ENCODE measurements around the gene PRRT3. TPM values are rescaled to one million over a fixed set of nuclear protein-coding genes. Genes with fewer than 3 reads are reported as not detected.
"Not testable (repeated sequence)": the region's sequence is repeated elsewhere in the genome, so short reads cannot be mapped to it uniquely, and the experiment has no call there.

Gene PRRT3
- total and polyA plus RNA-seq, 2 of the 13 experiments (the other 11 are each of a cell fraction or from before 2014, with no cell fraction given) = 0.22 to 0.44 TPM

DNA sequence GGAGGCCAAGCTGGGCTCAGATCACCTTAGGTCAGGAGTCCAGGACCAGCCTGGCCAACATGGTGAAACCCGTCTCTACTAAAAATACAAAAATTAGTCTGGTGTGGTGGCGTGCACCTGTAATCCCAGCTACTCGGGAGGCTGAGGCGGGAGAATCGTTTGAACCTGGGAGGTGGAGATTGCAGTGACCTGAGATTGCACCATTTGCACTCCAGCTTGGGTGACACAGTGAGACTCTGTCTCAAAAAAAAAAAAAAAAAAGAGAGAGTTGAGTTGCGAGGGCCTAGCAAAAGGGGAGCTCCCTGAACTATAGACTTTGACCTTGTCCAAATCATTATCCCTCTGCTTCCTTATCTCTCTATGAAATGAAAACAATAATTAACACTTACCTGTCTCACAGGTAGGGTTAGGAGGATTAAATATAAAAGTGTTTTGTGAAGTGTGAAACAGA lies 51.2 kb downstream of the PRRT3 start (continued):
- TF ChIP-seq, protein P1, sequence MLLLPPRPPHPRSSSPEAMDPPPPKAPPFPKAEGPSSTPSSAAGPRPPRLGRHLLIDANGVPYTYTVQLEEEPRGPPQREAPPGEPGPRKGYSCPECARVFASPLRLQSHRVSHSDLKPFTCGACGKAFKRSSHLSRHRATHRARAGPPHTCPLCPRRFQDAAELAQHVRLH (CRISPR knock-in tag; IDR thresholded peaks at IDR 0.05; ENCODE audit: borderline replicate concordance, low read depth) = peak; percentile 54; the same call in 1 of the 2 replicates
- TF ChIP-seq, protein P2, sequence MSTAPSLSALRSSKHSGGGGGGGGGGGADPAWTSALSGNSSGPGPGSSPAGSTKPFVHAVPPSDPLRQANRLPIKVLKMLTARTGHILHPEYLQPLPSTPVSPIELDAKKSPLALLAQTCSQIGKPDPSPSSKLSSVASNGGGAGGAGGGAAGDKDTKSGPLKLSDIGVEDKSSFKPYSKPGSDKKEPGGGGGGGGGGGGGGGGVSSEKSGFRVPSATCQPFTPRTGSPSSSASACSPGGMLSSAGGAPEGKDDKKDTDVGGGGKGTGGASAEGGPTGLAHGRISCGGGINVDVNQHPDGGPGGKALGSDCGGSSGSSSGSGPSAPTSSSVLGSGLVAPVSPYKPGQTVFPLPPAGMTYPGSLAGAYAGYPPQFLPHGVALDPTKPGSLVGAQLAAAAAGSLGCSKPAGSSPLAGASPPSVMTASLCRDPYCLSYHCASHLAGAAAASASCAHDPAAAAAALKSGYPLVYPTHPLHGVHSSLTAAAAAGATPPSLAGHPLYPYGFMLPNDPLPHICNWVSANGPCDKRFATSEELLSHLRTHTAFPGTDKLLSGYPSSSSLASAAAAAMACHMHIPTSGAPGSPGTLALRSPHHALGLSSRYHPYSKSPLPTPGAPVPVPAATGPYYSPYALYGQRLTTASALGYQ (CRISPR knock-in tag; IDR thresholded peaks at IDR 0.05) = peak; percentile 40; the same call in 1 of the 2 replicates
- TF ChIP-seq CREM (IDR thresholded peaks at IDR 0.05) (peak; percentile 71), RXRB (CRISPR knock-in tag; IDR thresholded peaks at IDR 0.05; ENCODE audit: borderline replicate concordance) (peak; percentile 48; the same call in 1 of the 2 replicates), TCF12 (CRISPR knock-in tag; IDR thresholded peaks at IDR 0.05) (peak; percentile 81; the same call in 1 of the 2 replicates), ATF1 (CRISPR knock-in tag; IDR thresholded peaks at IDR 0.05) (0 out of 2 replicates have a peak, but pooled peaks have one; percentile 30), HOXD1 (CRISPR knock-in tag; IDR thresholded peaks at IDR 0.05) (peak; percentile 49; the same call in 1 of the 2 replicates), ZNF556 (CRISPR knock-in tag; IDR thresholded peaks at IDR 0.05; ENCODE audit: borderline replicate concordance) (peak; percentile 34; the same call in 1 of the 2 replicates), PHF21A (CRISPR knock-in tag; IDR thresholded peaks at IDR 0.05) (peak; percentile 57), HDAC1 (CRISPR knock-in tag; IDR thresholded peaks at IDR 0.05) (peak; percentile 88), KDM6A (CRISPR knock-in tag; IDR thresholded peaks at IDR 0.05; ENCODE audit: low read depth) (peak; percentile 71; the same call in 1 of the 2 replicates), RARA (CRISPR knock-in tag; IDR thresholded peaks at IDR 0.05) (peak; percentile 81), ZNF331 (CRISPR knock-in tag; IDR thresholded peaks at IDR 0.05) (0 out of 2 replicates have a peak, but pooled peaks have one; percentile 39), ZBTB3 (CRISPR knock-in tag; IDR thresholded peaks at IDR 0.05; ENCODE audit: borderline replicate concordance, low read depth) (peak; percentile 93; the same call in 1 of the 2 replicates), ZMYM2 (CRISPR knock-in tag; IDR thresholded peaks at IDR 0.05) (peak; percentile 99), TCF7 (IDR thresholded peaks at IDR 0.05; ENCODE audit: low read depth) (peak; percentile 89), ZNF264 (CRISPR knock-in tag; IDR thresholded peaks at IDR 0.05) (0 out of 2 replicates have a peak, but pooled peaks have one; percentile 62), ZNF292 (CRISPR knock-in tag; IDR thresholded peaks at IDR 0.05; ENCODE audit: borderline replicate concordance, low read depth) (peak; percentile 79; the same call in 1 of the 2 replicates), ZNF652 (CRISPR knock-in tag; IDR thresholded peaks at IDR 0.05; ENCODE audit: borderline replicate concordance, low read depth) (peak; percentile 95), ZNF614 (CRISPR knock-in tag; IDR thresholded peaks at IDR 0.05; ENCODE audit: borderline replicate concordance) (peak; percentile 17; the same call in 1 of the 2 replicates), SNAPC2 (CRISPR knock-in tag; IDR thresholded peaks at IDR 0.05) (peak; percentile 39; the same call in 1 of the 2 replicates), ZNF205 (CRISPR knock-in tag; IDR thresholded peaks at IDR 0.05) (0 out of 2 replicates have a peak, but pooled peaks have one; percentile 13), HDAC2 (CRISPR knock-in tag; IDR thresholded peaks at IDR 0.05) (peak; percentile 91)
- not testable (repeated sequence) for TF ChIP-seq CREM (CRISPR knock-in tag; IDR thresholded peaks at IDR 0.05); TCF12 (IDR thresholded peaks at IDR 0.05)
- TF ChIP-seq, protein P3, sequence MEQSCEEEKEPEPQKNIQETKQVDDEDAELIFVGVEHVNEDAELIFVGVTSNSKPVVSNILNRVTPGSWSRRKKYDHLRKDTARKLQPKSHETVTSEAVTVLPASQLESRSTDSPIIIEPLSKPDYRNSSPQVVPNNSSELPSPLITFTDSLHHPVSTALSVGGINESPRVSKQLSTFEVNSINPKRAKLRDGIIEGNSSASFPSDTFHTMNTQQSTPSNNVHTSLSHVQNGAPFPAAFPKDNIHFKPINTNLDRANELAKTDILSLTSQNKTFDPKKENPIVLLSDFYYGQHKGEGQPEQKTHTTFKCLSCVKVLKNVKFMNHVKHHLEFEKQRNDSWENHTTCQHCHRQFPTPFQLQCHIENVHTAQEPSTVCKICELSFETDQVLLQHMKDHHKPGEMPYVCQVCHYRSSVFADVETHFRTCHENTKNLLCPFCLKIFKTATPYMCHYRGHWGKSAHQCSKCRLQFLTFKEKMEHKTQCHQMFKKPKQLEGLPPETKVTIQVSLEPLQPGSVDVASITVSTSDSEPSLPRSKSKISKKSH (CRISPR knock-in tag; IDR thresholded peaks at IDR 0.05; ENCODE audit: borderline replicate concordance) = peak; percentile 52; the same call in 1 of the 2 replicates
- TF ChIP-seq, protein P4, sequence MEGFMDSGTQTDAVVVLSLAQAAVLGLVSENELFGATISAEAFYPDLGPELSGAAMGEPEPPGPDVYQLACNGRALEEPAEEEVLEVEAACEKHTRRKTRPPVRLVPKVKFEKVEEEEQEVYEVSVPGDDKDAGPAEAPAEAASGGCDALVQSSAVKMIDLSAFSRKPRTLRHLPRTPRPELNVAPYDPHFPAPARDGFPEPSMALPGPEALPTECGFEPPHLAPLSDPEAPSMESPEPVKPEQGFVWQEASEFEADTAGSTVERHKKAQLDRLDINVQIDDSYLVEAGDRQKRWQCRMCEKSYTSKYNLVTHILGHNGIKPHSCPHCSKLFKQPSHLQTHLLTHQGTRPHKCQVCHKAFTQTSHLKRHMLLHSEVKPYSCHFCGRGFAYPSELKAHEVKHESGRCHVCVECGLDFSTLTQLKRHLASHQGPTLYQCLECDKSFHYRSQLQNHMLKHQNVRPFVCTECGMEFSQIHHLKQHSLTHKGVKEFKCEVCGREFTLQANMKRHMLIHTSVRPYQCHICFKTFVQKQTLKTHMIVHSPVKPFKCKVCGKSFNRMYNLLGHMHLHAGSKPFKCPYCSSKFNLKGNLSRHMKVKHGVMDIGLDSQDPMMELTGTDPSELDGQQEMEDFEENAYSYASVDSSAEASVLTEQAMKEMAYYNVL (CRISPR knock-in tag; IDR thresholded peaks at IDR 0.05; ENCODE audit: borderline replicate concordance) = peak; percentile 38; the same call in 1 of the 2 replicates

Measured in HepG2 (cell line).